GM19468 (cell line): ENCODE data around the gene STATH.
"Not testable (repeated sequence)": the region's sequence is repeated elsewhere in the genome, so short reads cannot be mapped to it uniquely, and the experiment has no call there.

Experiments used
- ATAC-seq: cut with Tn5 transposase; IDR thresholded peaks from one replicate; pipeline ENCODE4 v1.9.1; 2021; ENCODE audit warnings: mild to moderate bottlenecking, moderate library complexity, moderate number of reproducible peaks; ENCODE audit not compliant: unreplicated experiment; ENCODE audit errors: extremely low read depth

The STATH gene

GRCh38 chr4:69995526-69996016 is at the start of gene STATH:
Gene STATH (plus strand): TSS chr4:69995966. CDS start chr4:69998438, 2,472 bp downstream.
- ATAC-seq = no peak

GRCh38 chr4:69951602-69952001 is 44.2 kb upstream of the STATH start:
- no peak for ATAC-seq

DNA sequence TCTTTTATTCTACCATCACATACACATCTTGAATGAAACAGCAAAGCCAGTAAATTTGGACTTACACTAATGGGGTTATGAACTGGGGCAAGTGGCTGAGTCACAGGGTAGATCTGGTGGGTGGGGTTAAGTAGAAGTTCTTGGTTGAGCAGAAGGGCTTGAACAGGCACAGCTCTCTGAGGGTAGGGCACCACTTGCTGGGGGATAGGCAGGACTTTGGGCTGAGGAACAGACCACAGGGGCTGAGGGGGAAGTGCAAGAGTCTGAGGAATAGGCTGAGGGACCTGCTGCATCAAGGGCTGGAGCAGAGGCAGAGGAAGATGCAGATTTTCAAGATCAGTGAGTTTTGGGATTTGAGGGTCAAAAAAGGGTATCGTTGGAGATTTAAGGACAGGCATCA is 38.6 kb upstream of the STATH start:
- ATAC-seq = no peak

- no peak for ATAC-seq
Measured at GRCh38 chr4:69965628-69966027, 30.1 kb upstream of the STATH start, which contains the start of gene CSN2. Gene CSN2 (minus strand): TSS chr4:69965728. CDS start chr4:69960995, 4,733 bp downstream.

DNA sequence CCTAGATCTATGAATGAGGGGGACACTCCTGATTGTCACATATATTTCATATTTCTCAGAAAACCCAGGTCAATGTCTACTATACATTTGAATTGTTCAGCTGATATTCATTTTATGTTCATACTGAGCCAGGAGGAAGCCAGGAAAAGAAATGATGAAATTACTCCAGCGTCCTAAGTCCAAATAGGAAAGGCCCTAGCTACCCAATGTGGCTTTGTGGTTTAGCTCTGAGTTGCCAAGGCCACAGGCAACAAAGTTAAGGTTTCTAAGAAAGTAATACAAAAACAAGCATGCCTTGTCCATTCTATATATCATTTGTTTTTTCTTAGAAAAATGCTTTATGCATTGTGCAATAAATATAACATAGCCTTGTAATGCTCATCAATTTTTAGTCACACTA is 25.7 kb upstream of the STATH start:
- ATAC-seq = no peak

DNA sequence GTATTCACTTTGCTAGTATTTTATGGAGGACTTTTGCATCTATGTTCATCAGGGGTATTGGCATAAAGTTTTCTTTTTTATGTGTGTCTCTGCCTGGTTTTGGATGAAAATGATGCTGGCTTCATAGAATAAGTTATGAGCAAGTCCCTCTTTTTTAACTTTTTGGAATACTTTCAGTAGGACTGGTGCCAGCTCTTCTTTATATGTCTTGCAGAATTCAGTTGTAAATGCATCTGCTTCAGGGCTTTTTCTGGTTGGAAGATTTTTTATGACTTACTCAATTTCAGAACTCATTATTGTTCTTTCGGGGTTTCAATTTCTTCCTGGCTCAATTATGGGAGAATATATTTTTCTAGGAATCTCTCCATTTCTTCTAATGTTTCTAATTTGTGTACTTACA is 21.1 kb upstream of the STATH start:
- no peak for ATAC-seq

DNA sequence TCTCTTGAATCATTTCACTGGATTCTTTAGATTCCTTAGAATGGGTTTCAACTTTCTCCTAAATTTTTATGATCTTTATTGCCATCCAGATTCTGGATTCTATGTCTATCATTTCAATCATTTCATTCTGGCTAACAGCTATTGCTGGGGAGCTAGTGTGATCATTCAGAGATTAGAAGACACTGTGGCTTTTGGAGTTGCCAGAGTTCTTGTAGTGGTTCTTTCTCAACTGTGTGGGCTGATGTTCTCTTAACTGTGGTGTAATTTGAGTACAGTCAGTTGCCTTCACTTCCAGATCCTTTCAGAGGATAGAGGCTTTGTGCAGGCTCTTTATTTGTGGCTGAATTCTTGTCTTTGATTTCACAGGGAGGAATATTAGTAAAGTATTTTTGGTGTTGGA is 18.2 kb upstream of the STATH start:
- no peak for ATAC-seq

- ATAC-seq = no peak
Measured at GRCh38 chr4:69984030-69984443, 11.7 kb upstream of the STATH start.

DNA sequence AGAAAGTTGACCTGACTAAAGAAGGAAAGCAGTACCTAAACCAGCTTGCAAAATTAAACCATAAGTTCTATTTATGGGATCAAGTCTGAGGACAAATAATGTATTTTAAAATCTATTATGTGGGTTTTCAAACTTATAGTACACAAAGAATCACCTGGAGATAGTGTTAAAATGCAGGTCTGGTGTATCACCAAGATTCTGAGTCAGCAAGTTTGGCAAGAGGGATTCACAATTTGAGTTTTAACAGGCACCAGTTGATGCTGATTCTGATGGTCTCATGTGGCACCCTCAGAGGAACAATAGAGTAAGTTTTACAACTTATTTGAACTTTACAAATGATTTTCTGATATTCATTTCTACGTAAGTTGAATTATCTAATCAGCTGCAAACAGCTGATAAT is 9.1 kb upstream of the STATH start:
- ATAC-seq = no peak

GRCh38 chr4:69991016-69991415 is 4.8 kb upstream of the STATH start:
- ATAC-seq = no peak

DNA sequence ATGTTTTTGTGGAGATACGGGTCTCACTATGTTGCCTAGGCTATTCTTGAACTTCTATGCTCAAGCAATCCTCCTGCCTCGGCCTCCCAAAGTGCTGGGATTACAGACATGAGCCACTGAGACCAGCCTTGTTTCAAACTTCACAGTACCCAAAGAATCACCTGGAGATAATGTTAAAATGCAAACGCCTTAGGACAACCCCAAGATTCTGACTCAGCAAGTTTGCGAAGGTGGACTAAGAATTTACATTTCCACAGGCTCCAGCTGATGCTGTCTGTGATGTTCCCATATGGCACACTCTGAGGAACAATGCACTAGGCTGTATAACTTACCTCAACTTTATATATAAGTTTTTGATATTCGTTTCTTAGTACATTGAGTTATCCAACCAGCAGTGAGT is 984 bp upstream of the STATH start:
- no peak for ATAC-seq

DNA sequence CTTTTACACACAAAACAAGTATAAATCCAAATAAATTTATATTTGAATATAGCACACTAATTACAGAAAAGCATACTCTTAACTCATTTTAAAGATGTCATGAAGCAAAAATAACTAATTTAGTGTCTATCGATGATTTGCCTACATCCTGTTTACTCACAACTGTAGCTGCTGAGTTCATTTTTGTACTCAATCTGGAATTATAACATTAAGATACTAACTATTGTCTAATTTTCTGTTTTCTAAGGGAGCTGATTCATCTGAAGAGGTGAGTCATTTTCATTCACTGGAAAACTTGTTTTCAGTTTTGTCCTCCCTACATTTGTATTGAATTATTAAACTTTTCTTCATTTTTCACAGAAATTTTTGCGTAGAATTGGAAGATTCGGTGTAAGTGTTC is 3.7 kb downstream of the STATH start:
- ATAC-seq = no peak

DNA sequence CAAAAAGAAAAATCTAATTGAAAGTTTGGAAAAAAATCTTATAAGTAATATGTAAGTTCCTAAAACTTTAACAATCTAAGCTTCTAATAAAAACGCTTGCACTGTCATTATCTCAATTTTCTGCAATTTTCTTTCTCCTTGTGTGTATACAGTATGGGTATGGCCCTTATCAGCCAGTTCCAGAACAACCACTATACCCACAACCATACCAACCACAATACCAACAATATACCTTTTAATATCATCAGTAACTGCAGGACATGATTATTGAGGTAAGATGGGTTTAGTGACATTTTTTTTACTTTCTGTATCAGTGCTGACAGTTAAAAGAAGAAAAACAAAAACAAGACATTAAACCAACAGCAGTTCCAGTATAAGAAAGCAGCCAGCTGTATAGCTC is 4.9 kb downstream of the STATH start:
- no peak for ATAC-seq

DNA sequence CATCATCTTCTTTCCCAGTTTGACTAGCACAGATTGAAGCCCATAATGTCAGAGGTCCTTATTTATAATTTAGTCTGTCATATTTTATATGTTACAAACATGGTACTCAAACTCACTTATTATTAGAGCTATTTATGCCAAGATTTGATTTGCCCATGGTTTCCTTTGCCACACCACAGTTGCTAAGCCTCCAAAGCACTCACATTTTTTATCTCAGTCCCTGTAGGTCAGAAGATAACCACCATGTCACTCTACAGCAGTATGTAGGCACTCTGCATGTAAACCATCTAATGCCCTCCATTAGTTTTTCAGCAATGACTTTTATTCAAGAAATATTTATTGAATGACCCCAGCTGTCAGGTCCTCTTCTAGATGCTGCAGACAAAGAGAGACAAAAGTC is 6.7 kb downstream of the STATH start:
- no peak for ATAC-seq

- no peak for ATAC-seq
Measured at GRCh38 chr4:70008771-70009170, 13.0 kb downstream of the STATH start.

DNA sequence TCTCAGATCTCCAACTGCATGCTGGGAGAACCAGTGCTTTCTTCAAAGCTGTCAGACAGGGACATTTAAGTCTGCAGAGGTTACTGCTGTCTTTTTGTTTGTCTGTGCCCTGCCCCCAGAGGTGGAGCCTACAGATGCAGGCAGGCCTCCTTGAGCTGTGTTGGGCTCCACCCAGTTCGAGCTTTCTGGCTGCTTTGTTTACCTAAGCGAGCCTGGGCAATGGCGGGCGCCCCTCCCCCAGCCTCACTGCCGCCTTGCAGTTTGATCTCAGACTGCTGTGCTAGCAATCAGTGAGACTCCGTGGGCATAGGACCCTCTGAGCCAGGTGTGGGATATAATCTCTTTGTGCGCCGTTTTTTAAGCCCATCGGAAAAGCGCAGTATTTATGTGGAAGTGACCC is 23.2 kb downstream of the STATH start:
- not testable (repeated sequence) for ATAC-seq

DNA sequence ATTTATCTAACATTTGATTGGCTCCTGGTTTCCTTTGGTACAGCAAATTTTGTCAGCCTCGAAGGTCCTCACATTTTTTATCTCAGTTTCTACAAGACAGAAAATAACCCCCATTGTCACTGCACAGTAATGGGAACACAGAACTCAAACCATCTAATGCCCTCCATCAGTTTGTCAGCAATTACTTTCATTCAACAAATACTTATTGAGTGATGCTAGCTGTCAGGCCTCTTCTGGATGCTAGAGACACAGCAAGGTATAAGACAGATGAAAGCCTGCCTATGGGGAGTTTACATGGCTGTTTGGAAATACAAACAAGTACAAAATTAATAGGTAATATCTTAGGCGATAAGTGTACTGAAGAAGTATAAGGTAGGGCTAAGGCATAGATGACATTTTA is 27.5 kb downstream of the STATH start:
- no peak for ATAC-seq

- no peak for ATAC-seq
Measured at GRCh38 chr4:70027011-70027410, 31.2 kb downstream of the STATH start.

GRCh38 chr4:70028159-70028558 is 32.4 kb downstream of the STATH start, which contains the start of gene HTN3:
Gene HTN3 (plus strand): TSS chr4:70028459. CDS start chr4:70030741, 2,282 bp downstream.
- ATAC-seq = not testable (repeated sequence)

DNA sequence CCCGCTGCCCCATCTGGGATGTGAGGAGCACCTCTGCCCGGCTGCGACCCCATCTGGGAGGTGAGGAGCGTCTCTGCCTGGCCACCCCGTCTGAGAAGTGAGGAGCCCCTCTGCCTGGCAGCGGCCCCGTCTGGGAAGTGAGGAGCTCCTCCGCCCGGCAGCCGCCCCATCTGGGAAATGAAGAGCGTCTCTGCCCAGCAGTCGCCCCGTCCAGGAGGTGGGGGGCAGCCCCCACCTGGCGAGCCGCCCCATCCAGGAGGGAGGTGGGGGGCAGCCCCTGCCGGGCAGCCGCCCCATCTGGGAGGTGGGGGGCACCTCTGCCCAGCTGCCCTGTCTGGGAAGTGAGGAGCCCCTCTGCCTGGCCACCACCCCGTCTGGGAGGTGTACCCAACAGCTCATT is 41.8 kb downstream of the STATH start:
- not testable (repeated sequence) for ATAC-seq

DNA sequence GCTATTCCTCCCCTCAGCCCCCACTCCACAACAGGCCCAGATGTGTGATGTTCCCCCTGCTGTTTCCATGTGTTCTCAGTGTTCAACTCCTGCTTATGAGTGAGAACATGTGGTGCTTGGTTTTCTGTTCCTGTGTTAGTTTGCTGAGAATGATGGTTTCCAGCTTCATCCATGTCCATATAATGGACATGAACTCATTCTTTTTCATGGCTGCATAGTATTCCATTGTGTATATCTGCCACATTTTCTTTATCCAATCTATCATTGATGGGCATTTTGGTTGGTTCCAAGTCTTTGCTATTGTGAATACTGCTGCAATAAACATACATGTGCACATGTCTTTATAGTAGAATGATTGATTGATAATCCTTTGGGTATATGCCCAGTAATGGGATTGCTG is 44.2 kb downstream of the STATH start:
- not testable (repeated sequence) for ATAC-seq

DNA sequence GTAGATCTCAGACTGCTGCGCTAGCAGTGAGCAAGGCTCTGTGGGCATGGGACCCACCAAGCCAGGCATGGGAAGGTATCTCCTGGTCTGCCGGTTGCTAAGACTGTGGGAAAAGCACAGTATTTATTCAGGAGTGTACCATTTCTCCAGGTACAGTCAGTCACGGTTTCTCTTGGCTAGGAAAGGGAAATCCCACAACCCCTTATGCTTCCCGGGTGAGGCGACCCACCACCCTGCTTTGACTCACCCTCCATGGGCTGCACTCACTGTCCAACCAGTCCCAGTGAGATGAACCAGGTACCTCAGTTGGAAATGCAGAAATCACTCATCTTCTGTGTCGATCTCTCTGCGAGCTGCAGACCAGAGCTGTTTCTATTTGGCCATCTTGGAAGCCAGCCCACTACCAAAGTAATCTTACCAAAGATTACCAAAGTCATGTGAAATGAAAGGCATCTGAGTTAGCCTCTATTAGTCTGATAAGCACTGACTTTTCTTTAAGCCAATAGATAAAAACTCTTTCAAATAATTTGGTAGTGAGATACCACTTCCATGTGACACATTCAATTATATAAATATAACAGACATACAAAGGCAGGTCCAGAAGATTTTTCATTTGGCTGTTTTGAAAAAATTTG is 46.0 kb downstream of the STATH start:
- ATAC-seq = no peak
